ENCODE results near the gene RGS6.

The RGS6 gene

GRCh38 chr14:71947947-71948500 is 15.8 kb downstream of the RGS6 start:
- no peak for DNase-seq (ENCODE audit: low spot score)

GRCh38 chr14:71952381-71953363 is 20.4 kb downstream of the RGS6 start:
- no peak for DNase-seq (ENCODE audit: low spot score)

- no peak for DNase-seq (ENCODE audit: low spot score)
Measured at GRCh38 chr14:71956920-71957563, 24.8 kb downstream of the RGS6 start.

GRCh38 chr14:71959055-71959454 is 26.8 kb downstream of the RGS6 start:
- DNase-seq (ENCODE audit: low spot score) = no peak

- no peak for DNase-seq (ENCODE audit: low spot score)
Measured at GRCh38 chr14:71960494-71961353, 28.5 kb downstream of the RGS6 start.

- DNase-seq (ENCODE audit: low spot score) = no peak
Measured at GRCh38 chr14:71961972-71962371, 29.7 kb downstream of the RGS6 start.

GRCh38 chr14:71964716-71965115 is 32.5 kb downstream of the RGS6 start:
- no peak for DNase-seq (ENCODE audit: low spot score)

GRCh38 chr14:71966528-71966927 is 34.3 kb downstream of the RGS6 start:
- no peak for DNase-seq (ENCODE audit: low spot score)

GRCh38 chr14:71967704-71968103 is 35.5 kb downstream of the RGS6 start:
- no peak for DNase-seq (ENCODE audit: low spot score)

- no peak for DNase-seq (ENCODE audit: low spot score)
Measured at GRCh38 chr14:71970272-71970671, 38.0 kb downstream of the RGS6 start.

GRCh38 chr14:71985538-71986189 is 53.4 kb downstream of the RGS6 start:
- DNase-seq (ENCODE audit: low spot score) = no peak

- DNase-seq (ENCODE audit: low spot score) = no peak
Measured at GRCh38 chr14:71988476-71988875, 56.2 kb downstream of the RGS6 start.

GRCh38 chr14:71988939-71989338 is 56.7 kb downstream of the RGS6 start:
- no peak for DNase-seq (ENCODE audit: low spot score)

- DNase-seq (ENCODE audit: low spot score) = no peak
Measured at GRCh38 chr14:71994416-71994815, 62.2 kb downstream of the RGS6 start.

GRCh38 chr14:71995741-71996140 is 63.5 kb downstream of the RGS6 start:
- DNase-seq (ENCODE audit: low spot score) = no peak

GRCh38 chr14:71996610-71997009 is 64.4 kb downstream of the RGS6 start:
- no peak for DNase-seq (ENCODE audit: low spot score)

- DNase-seq (ENCODE audit: low spot score) = no peak
Measured at GRCh38 chr14:72000907-72001306, 68.7 kb downstream of the RGS6 start.

- no peak for DNase-seq (ENCODE audit: low spot score)
Measured at GRCh38 chr14:72002731-72003130, 70.5 kb downstream of the RGS6 start.

- DNase-seq (ENCODE audit: low spot score) = no peak
Measured at GRCh38 chr14:72008666-72009065, 76.4 kb downstream of the RGS6 start.

GRCh38 chr14:72010474-72010873 is 78.2 kb downstream of the RGS6 start:
- no peak for DNase-seq (ENCODE audit: low spot score)

GRCh38 chr14:72013721-72014345 is 81.6 kb downstream of the RGS6 start:
- DNase-seq (ENCODE audit: low spot score) = no peak
